Spleen (tissue), 11 donors: ENCODE measurements around the gene CSRP1. TPM values are rescaled to one million over a fixed set of nuclear protein-coding genes. Genes with fewer than 3 reads are reported as not detected.
A peak's percentile ranks its signal among the peaks of the same experiment; 100 is the strongest.

Experiments
- DNase-seq: peaks from one replicate; pipeline ENCODE4 v3.0.0-alpha.2; 2020
- H3K27ac ChIP-seq, 8 donors: fragments of 200-600 bp; sonication (generic) in 7 of 8; 1 replicate in 4 of 8; 2 replicates in 4 of 8; pipeline versions ENCODE4 v1.5.0 to v1.8.0; 2016 to 2021; ENCODE audit warnings: inconsistent platforms in 4 of 8, mild to moderate bottlenecking in 4 of 8, moderate library complexity in 1 of 8
- H3K27me3 ChIP-seq, 7 donors: fragments of 200-600 bp; sonication (generic) in 6 of 7; replicated peaks in 1 of 7; 1 replicate in 4 of 7; 2 replicates in 3 of 7; pipeline versions ENCODE4 v1.5.0 to v1.8.0; 2016 to 2021; ENCODE audit warnings: inconsistent platforms in 3 of 7, mild to moderate bottlenecking in 1 of 7
- H3K36me3 ChIP-seq, 6 donors: fragments of 200-600 bp; sonication (generic) in 5 of 6; 1 replicate in 4 of 6; 2 replicates in 2 of 6; pipeline versions ENCODE4 v1.5.0 to v1.8.0; 2016 to 2021; ENCODE audit warnings: inconsistent platforms in 2 of 6
- H3K4me1 ChIP-seq, 6 donors: fragments of 200-600 bp; sonication (generic) in 5 of 6; 1 replicate in 3 of 6; 2 replicates in 3 of 6; pipeline versions ENCODE4 v1.5.0 to v1.8.0; 2016 to 2021; ENCODE audit warnings: inconsistent platforms in 3 of 6
- H3K4me3 ChIP-seq, 8 donors: fragments of 200-600 bp; sonication (generic) in 7 of 8; 1 replicate in 4 of 8; 2 replicates in 4 of 8; pipeline versions ENCODE4 v1.5.0 to v1.8.0; 2016 to 2021; ENCODE audit warnings: inconsistent platforms in 4 of 8, mild to moderate bottlenecking in 4 of 8, moderate library complexity in 2 of 8
- H3K9me3 ChIP-seq, 8 donors: fragments of 200-600 bp; sonication (generic) in 7 of 8; 1 replicate in 4 of 8; 2 replicates in 4 of 8; pipeline versions ENCODE4 v1.5.0 to v1.8.0; 2016 to 2021; ENCODE audit warnings: inconsistent platforms in 4 of 8
- POLR2A ChIP-seq, 3 donors: fragments of 450-650 bp; IDR thresholded peaks; one replicate each; pipeline ENCODE4 v1.5.1; 2017; ENCODE audit warnings: antibody characterized with exemption in 3 of 3, mild to moderate bottlenecking in 1 of 3
- POLR2AphosphoS5 ChIP-seq, 3 donors: sonication (generic); formaldehyde crosslinking; IDR thresholded peaks; one replicate each; pipeline ENCODE4 v1.5.1; 2017; ENCODE audit warnings: antibody characterized with exemption in 3 of 3
- WGBS, 5 donors: extraction: QIAGEN DNeasy Blood & Tissue Kit in 3 of 5; methylation state at CpG; one replicate each; pipeline versions ENCODE4 v1.1.5 to v1.1.7; 2013 to 2018; 5-methylcytosine and 5-hydroxymethylcytosine counted together
- intact Hi-C: fragments of 100-400 bp; cut with DNase I; formaldehyde crosslinking; loops from one replicate; pipeline ENCODE4 v1.15.0; 2023; ENCODE audit warnings: low total_unique reads
- polyA plus RNA-seq, 3 donors: library from polyadenylated mRNA; stranded (reverse); fragments of 200-250 nt; gene quantifications; one replicate each; pipeline ENCODE4 v1.2.1, GENCODE V29; 2013
- total RNA-seq, 7 donors: library from RNA; depleted of rRNA in 3 of 7; stranded (reverse); fragments of >200 nt in 3 of 7; fragmentation: NEBNext Ultra II Directional in 4 of 7; extraction: Animal tissue kit (Norgen Biotek cat#: 25700) in 4 of 7; gene quantifications; one replicate each; pipeline versions ENCODE4 v1.1.0 to v1.2.1, GENCODE V29; 2016 to 2021
- TF ChIP-seq, protein P1 (sequence below), 11 experiments: fragments of 200-600 bp in 7 of 11; fragments of 450-650 bp in 4 of 11; sonication (generic) in 4 of 11; IDR thresholded peaks in 8 of 11; conservative IDR thresholded peaks in 3 of 11; 1 replicate in 7 of 11; 2 replicates in 4 of 11; pipeline versions ENCODE4 v1.4.0 to v1.8.0; 2016 to 2021; ENCODE audit warnings: antibody characterized with exemption in 11 of 11, inconsistent platforms in 4 of 11, mild to moderate bottlenecking in 1 of 11
- donor health status: healthy with polysubstance abuse.
- donor health status: DM: no; HTN: no; CAD: no; lungs with moderate emphysema.
- donor health status: DM: no; HTN: no; CAD: no.
- donor health status: Bipolar disorder and iron deficiency.
- donor health status: healthy.
- donor health status: DM: no; HTN: no; CAD: no.
- donor health status: DM: yes; HTN: yes; CAD: no.

CSRP1 gene
- total and polyA plus RNA-seq, 10 donors = 67.1 to 360 (median 182) TPM

DNA sequence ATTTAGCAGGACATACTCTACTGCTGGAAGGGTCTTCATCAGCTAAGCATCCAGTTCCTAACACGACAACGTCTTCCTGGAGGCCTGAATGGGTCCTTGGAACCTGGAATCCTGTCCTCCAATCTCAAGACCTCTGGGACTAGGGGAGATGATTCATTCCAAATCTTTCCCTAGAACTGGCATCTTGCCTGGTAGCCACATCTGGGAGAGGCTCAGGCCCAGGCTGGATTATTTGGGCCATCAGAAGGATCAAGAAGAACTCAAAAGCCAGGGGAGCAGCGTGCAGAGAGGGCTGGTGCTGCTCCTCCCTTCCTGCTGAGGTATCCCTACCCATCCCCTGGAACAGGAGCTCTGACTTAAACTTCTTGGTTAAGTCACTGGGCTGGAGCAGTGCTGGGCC, 35.2 kb downstream of the CSRP1 start:
- H3K4me3 ChIP-seq = no peak overlapping the region
- WGBS, 5 donors = 53 to 91% (median 79%) methylated on average over 3 of the region's 3 CpGs
- no peaks in the 10 kb centered on the region for H3K9me3 ChIP-seq
- TF ChIP-seq POLR2A (IDR thresholded peaks at IDR 0.05) (no peak), POLR2AphosphoS5 (IDR thresholded peaks at IDR 0.05) (no peak)
- TF ChIP-seq, protein P1, sequence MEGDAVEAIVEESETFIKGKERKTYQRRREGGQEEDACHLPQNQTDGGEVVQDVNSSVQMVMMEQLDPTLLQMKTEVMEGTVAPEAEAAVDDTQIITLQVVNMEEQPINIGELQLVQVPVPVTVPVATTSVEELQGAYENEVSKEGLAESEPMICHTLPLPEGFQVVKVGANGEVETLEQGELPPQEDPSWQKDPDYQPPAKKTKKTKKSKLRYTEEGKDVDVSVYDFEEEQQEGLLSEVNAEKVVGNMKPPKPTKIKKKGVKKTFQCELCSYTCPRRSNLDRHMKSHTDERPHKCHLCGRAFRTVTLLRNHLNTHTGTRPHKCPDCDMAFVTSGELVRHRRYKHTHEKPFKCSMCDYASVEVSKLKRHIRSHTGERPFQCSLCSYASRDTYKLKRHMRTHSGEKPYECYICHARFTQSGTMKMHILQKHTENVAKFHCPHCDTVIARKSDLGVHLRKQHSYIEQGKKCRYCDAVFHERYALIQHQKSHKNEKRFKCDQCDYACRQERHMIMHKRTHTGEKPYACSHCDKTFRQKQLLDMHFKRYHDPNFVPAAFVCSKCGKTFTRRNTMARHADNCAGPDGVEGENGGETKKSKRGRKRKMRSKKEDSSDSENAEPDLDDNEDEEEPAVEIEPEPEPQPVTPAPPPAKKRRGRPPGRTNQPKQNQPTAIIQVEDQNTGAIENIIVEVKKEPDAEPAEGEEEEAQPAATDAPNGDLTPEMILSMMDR (IDR thresholded peaks at IDR 0.05 in 8 of 11, conservative IDR thresholded peaks at IDR 0.05 in 3 of 11) = no peak
- peaks cover 0 to 35% (median 20%) of the 10 kb centered on the region in 6 donors for H3K4me1 ChIP-seq
- no peak for DNase-seq
- H3K27ac ChIP-seq = no peak overlapping the region
- H3K27me3 ChIP-seq = peaks cover 0 to 61% (median 18%) of the 10 kb centered on the region in 7 donors
- H3K36me3 ChIP-seq = no peaks in the 10 kb centered on the region
- intact Hi-C loops = no loop called here

DNA sequence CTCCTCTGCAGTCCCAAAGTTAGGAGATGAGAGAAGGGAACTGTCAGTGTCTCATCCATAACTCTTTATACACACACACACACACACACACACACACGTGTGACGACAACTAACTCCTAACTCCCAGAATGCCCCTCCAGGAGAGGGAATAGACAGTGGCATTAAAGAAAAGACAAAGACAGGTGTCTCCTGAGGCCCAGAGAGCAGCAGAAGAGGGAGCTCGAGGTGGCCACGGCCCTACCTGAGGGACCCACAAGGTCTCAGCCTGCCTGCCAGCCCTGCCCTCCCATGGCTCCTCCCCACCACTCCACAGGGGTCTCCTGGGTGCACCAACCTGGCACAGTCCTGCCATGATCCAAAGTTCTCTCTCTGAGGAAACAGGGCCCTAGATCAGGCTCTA, 36.3 kb downstream of the CSRP1 start:
- Histone ChIP-seq H3K9me3 (no peaks in the 10 kb centered on the region), H3K4me3 (no peak overlapping the region), H3K27ac (no peak overlapping the region), H3K36me3 (peaks cover 0 to 5% (median 0%) of the 10 kb centered on the region in 6 donors), H3K27me3 (peaks cover 0 to 50% (median 18%) of the 10 kb centered on the region in 7 donors), H3K4me1 (peaks cover 0 to 31% (median 17%) of the 10 kb centered on the region in 6 donors)
- TF ChIP-seq, protein P1 (IDR thresholded peaks at IDR 0.05 in 8 of 11, conservative IDR thresholded peaks at IDR 0.05 in 3 of 11) = no peak
- no peak for TF ChIP-seq POLR2AphosphoS5 (IDR thresholded peaks at IDR 0.05)
- TF ChIP-seq POLR2A (IDR thresholded peaks at IDR 0.05) = no peak
- WGBS, 5 donors = 54 to 78% (median 74%) methylated on average over 4 of the region's 4 CpGs
- intact Hi-C loops = no loop called here
- no peak for DNase-seq

DNA sequence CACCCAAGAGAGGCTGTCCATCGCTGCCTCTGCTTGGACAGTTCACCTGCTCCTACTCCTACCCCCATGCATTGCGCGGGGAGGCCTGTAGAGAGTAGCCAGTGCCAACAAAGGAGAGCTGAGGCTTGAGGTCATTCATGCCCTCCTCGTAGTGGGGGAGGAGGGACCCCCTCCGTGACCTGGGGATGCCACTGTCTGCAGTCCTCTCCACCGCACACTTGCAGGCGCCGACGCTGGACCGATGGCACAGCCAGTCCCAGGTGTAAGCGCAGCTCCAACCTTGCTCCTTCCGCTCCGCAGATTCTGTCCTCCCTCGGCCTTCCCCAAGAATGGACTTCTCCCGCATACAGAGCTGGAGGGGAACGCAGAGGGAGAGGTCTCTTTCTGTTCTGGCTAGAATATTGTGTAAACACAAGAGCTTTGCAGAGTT, 37.3 kb downstream of the CSRP1 start:
- H3K4me3 ChIP-seq = peak overlapping the region in 7 of 8 donors; percentile 43 to 78 (median 54)
- WGBS, 5 donors = 55 to 68% (median 61%) methylated on average over 13 to 16 of the region's 16 CpGs
- intact Hi-C loops = no loop called here
- DNase-seq = no peak
- peaks cover 0 to 14% (median 0%) of the 10 kb centered on the region in 6 donors for H3K36me3 ChIP-seq
- no peaks in the 10 kb centered on the region for H3K9me3 ChIP-seq
- H3K27me3 ChIP-seq = peaks cover 0 to 50% (median 18%) of the 10 kb centered on the region in 7 donors
- peak overlapping the region in 5 of 8 donors; percentile 64 to 86 (median 82) for H3K27ac ChIP-seq
- no peak for TF ChIP-seq POLR2A (IDR thresholded peaks at IDR 0.05)
- TF ChIP-seq POLR2AphosphoS5 (IDR thresholded peaks at IDR 0.05) = no peak
- peaks cover 0 to 31% (median 17%) of the 10 kb centered on the region in 6 donors for H3K4me1 ChIP-seq

DNA sequence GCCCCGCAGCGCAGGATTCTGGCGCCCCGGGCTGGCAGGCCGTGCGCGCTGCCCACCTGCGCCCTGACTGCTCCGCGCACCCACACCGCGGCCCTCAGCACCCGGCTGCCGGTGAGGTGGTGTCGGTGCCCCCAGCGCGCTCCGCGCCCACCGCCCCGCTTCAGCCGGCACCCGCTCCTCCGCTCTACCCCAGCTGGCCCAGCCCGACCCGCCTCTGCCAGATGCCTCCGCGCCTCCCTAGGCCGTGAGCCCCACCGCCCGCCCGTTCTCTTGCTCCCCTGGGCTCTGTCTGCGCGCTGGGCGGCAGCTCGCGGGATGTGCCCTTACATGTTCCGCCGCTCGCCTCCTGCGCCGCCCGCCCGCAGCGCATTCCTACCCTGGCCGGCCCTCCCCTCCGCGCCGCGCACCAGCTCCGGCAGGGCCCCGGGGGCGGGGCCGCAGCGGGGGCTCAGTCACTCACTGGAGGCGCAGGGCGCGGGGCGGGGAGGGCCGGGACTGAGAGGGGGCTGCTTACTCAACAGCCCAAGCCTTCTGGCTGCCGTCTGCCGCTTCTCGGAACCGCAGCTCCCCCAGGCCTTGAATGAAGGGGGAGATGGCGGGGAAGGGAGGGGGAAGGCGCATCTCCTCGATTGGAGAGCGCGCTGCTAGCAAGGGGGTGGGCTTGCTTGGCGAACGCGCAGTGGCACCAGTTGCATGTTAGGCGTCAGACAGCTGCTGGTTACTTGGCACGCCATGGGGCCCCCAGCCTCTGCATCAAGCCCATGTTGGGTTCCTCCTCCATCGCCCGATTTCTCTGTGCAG, 37.9 kb downstream of the CSRP1 start, which contains the start of gene PHLDA3:
TSS of gene PHLDA3 (minus strand) at position 345 of the 801 bp plus-strand sequence. CDS start 402 bp downstream, outside the sequence.
- WGBS, 5 donors = 1 to 2% (median 1%) methylated on average over 15 to 76 of the region's 76 CpGs
- peak; percentile 79 for DNase-seq
- Histone ChIP-seq H3K4me3 (peak within 1 kb of the TSS; percentile 43 to 78 (median 54)), H3K9me3 (no peaks in the 10 kb centered on the region), H3K36me3 (peaks cover 0 to 14% (median 0%) of the 10 kb centered on the region in 6 donors), H3K4me1 (peaks cover 0 to 31% (median 17%) of the 10 kb centered on the region in 6 donors), H3K27me3 (peaks cover 0 to 50% (median 18%) of the 10 kb centered on the region in 7 donors), H3K27ac (peak within 1 kb of the TSS; percentile 53 to 86 (median 80))
- intact Hi-C loops = no loop called here
- TF ChIP-seq POLR2A (IDR thresholded peaks at IDR 0.05) (no peak), POLR2AphosphoS5 (IDR thresholded peaks at IDR 0.05) (peak in 2 of 3 donors; percentile 71 to 75)
- TF ChIP-seq, protein P1 (IDR thresholded peaks at IDR 0.05 in 8 of 11, conservative IDR thresholded peaks at IDR 0.05 in 3 of 11) = no peak
